Heart left ventricle (tissue), 13 donors: Measurements from ENCODE around the gene SSBP3.

Experiments used
- POLR2A ChIP-seq, 2 donors: fragments of 450-650 bp; IDR thresholded peaks; one replicate each; pipeline ENCODE4 v1.6.1; 2017; ENCODE audit warnings: antibody characterized with exemption in 2 of 2, mild to moderate bottlenecking in 2 of 2, moderate library complexity in 2 of 2
- TF ChIP-seq, protein P1 (sequence below), 12 donors: fragments of 200-600 bp; sonication (generic) in 4 of 12; IDR thresholded peaks; one replicate each; pipeline versions ENCODE4 v1.5.0 to v1.8.0; 2018 to 2022; ENCODE audit warnings: antibody characterized with exemption in 12 of 12, mild to moderate bottlenecking in 5 of 12
- donor health status: ischemic (EF 13 %, LVEDD 7.1; RV severe dilation, severe dysfunction).
- donor health status: DM: no; HTN: yes; CAD: no.
- donor health status: DM: no; HTN: no; CAD: no.
- donor health status: ischemic (EF 25% LVEDD 6.9; RV normal size, moderate dysfunction).
- donor health status: ischemic (EF 25% LVEDD 5.7; RV mildly dilated, moderate dysfunction).
- donor health status: ischemic (EF 35%, LVEDD 5.7; RV mildly dilated, moderate dysfunction).
- donor health status: nonischemic (EF 11% LVEDD 7.7; RV severe dilation, severe dysfunction).
- donor health status: DM: yes; HTN: yes; CAD: no.
- donor health status: PGD.
- donor health status: ischemic (EF 29% LVEDD 5.4; RV normal size, mild dysfunction).
- donor health status: nonischemic (EF 23%, LVEDD 6.1; RV moderate dilation, normal function).

GRCh38 chr1:54265659-54266058 lies 140.5 kb downstream of the SSBP3 start:
- TF ChIP-seq, protein P1, sequence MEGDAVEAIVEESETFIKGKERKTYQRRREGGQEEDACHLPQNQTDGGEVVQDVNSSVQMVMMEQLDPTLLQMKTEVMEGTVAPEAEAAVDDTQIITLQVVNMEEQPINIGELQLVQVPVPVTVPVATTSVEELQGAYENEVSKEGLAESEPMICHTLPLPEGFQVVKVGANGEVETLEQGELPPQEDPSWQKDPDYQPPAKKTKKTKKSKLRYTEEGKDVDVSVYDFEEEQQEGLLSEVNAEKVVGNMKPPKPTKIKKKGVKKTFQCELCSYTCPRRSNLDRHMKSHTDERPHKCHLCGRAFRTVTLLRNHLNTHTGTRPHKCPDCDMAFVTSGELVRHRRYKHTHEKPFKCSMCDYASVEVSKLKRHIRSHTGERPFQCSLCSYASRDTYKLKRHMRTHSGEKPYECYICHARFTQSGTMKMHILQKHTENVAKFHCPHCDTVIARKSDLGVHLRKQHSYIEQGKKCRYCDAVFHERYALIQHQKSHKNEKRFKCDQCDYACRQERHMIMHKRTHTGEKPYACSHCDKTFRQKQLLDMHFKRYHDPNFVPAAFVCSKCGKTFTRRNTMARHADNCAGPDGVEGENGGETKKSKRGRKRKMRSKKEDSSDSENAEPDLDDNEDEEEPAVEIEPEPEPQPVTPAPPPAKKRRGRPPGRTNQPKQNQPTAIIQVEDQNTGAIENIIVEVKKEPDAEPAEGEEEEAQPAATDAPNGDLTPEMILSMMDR (IDR thresholded peaks at IDR 0.05) = no peak
- no peak for TF ChIP-seq POLR2A (IDR thresholded peaks at IDR 0.05)
